ENCODE measurements around the gene ZNF692.

GRCh38 chr1:248805876-248806275 lies 53.0 kb downstream of the ZNF692 start:
- TF ChIP-seq EZH2 (IDR thresholded peaks at IDR 0.05) (no peak), CTCF (IDR thresholded peaks at IDR 0.05) (no peak)

Data from neural progenitor cell (in vitro differentiated cells).